ENCODE data around the gene TMEM171.

Gene TMEM171

GRCh38 chr5:73120222-73121118 lies at the start of gene TMEM171:
Gene TMEM171 (plus strand): TSS chr5:73120575. CDS start chr5:73123374, 2,799 bp downstream.
- DNase-seq = no peak

GRCh38 chr5:73081093-73081492 lies 39.3 kb upstream of the TMEM171 start:
- no peak for DNase-seq

GRCh38 chr5:73088026-73088425 lies 32.3 kb upstream of the TMEM171 start:
- no peak for DNase-seq

- DNase-seq = no peak
Measured at GRCh38 chr5:73093943-73094342, 26.4 kb upstream of the TMEM171 start.

- no peak for DNase-seq
Measured at GRCh38 chr5:73094415-73094814, 26.0 kb upstream of the TMEM171 start.

GRCh38 chr5:73095564-73096238 lies 24.7 kb upstream of the TMEM171 start:
- no peak for DNase-seq

GRCh38 chr5:73096239-73096575 lies 24.2 kb upstream of the TMEM171 start:
- DNase-seq = peak; percentile 13

- DNase-seq = no peak
Measured at GRCh38 chr5:73097740-73098139, 22.6 kb upstream of the TMEM171 start.

GRCh38 chr5:73100109-73100508 lies 20.3 kb upstream of the TMEM171 start:
- no peak for DNase-seq

- no peak for DNase-seq
Measured at GRCh38 chr5:73103870-73104299, 16.5 kb upstream of the TMEM171 start.

GRCh38 chr5:73104326-73104725 lies 16.0 kb upstream of the TMEM171 start:
- DNase-seq = no peak

GRCh38 chr5:73106335-73106734 lies 14.0 kb upstream of the TMEM171 start:
- no peak for DNase-seq

GRCh38 chr5:73110190-73110589 lies 10.2 kb upstream of the TMEM171 start:
- no peak for DNase-seq

GRCh38 chr5:73111536-73111935 lies 8.8 kb upstream of the TMEM171 start:
- DNase-seq = no peak

GRCh38 chr5:73112359-73112758 lies 8.0 kb upstream of the TMEM171 start:
- DNase-seq = no peak

- no peak for DNase-seq
Measured at GRCh38 chr5:73114044-73114688, 6.2 kb upstream of the TMEM171 start.

- DNase-seq = no peak
Measured at GRCh38 chr5:73115399-73116051, 4.8 kb upstream of the TMEM171 start.

GRCh38 chr5:73116506-73116905 lies 3.9 kb upstream of the TMEM171 start:
- DNase-seq = no peak

- no peak for DNase-seq
Measured at GRCh38 chr5:73117088-73117740, 3.2 kb upstream of the TMEM171 start.

GRCh38 chr5:73118391-73118973 lies 1.9 kb upstream of the TMEM171 start:
- DNase-seq = no peak

- DNase-seq = peak; percentile 11
Measured at GRCh38 chr5:73119451-73120157, 771 bp upstream of the TMEM171 start.

- no peak for DNase-seq
Measured at GRCh38 chr5:73121119-73121463, 716 bp downstream of the TMEM171 start.

All from CD4-positive, alpha-beta T cell treated with Interleukin-17A for 1 hour (primary cell).